GM21367 (cell line): ENCODE data around the gene CARD19.
A peak's percentile ranks its signal among the peaks of the same experiment; 100 is the strongest.

ENCODE experiments used
- ATAC-seq: cut with Tn5 transposase; IDR thresholded peaks from one replicate; pipeline ENCODE4 v1.9.1; 2021; ENCODE audit not compliant: unreplicated experiment

The CARD19 gene

GRCh38 chr9:93149361-93149760, 53.3 kb downstream of the CARD19 start:
- no peak for ATAC-seq

GRCh38 chr9:93151097-93151784, 55.2 kb downstream of the CARD19 start:
- ATAC-seq: no peak

GRCh38 chr9:93154293-93154903, 58.4 kb downstream of the CARD19 start:
- no peak for ATAC-seq

GRCh38 chr9:93155716-93156474, 59.9 kb downstream of the CARD19 start:
- ATAC-seq: no peak

GRCh38 chr9:93156475-93157008, 60.5 kb downstream of the CARD19 start:
- ATAC-seq: no peak

- peak; percentile 80 for ATAC-seq
These were observed 63.8 kb downstream of the CARD19 start for GRCh38 chr9:93159601-93160471.

GRCh38 chr9:93161786-93162562, 66.0 kb downstream of the CARD19 start:
- ATAC-seq: no peak
